ENCODE measurements around the gene TRIM24.
"Not testable (repeated sequence)": the region's sequence is repeated elsewhere in the genome, so short reads cannot be mapped to it uniquely, and the experiment has no call there.

Gene TRIM24

GRCh38 chr7:138521837-138522461, 61.9 kb downstream of the TRIM24 start:
- Histone ChIP-seq H3K27ac (no peak overlapping the region), H3K4me3 (no peak overlapping the region)

DNA sequence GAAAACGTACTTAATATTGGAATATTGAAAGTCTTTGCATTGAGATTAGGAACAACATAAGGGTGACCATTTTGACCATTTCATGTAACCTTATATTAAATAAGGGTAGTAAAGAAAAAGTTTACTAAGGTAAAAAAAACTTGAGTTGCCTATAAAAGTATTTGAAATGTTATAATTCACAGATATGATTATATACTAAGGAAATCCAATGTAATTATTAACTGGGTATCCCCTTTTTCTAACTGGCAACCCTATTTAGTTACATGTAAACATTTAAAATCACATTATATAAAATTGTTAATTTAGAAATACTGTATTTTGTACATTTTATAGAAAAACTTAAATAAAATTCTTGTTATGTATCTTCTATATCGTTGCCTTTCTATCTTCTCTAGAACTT, 64.2 kb downstream of the TRIM24 start:
- no peak overlapping the region for H3K27ac ChIP-seq
- H3K4me3 ChIP-seq = no peak overlapping the region

GRCh38 chr7:138525757-138526156, 65.7 kb downstream of the TRIM24 start:
- H3K4me3 ChIP-seq = no peak overlapping the region
- no peak overlapping the region for H3K27ac ChIP-seq

DNA sequence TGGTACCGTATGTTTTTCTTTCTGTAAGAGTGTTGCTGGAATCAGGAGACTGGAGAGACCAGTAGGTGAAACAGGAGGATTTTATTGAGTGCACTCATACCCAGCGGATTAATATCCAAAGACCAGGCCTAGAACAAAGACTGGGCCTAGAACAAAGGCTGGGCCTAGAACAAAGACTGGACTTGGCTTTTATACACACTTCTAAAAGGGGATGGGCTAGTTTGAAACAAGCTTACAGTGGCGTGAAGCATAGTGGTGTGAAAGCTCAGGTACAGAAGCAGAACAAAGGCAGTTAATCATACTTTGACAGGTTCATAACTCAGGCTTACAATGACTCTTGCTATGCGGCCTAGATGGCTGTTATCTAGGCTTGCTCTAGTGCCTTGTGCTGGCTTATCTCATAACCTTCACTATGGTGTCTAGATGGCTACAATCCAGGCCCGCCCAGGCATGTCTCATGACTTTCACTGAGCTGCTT, 67.7 kb downstream of the TRIM24 start:
- H3K27ac ChIP-seq = no peak overlapping the region
- H3K4me3 ChIP-seq = no peak overlapping the region

DNA sequence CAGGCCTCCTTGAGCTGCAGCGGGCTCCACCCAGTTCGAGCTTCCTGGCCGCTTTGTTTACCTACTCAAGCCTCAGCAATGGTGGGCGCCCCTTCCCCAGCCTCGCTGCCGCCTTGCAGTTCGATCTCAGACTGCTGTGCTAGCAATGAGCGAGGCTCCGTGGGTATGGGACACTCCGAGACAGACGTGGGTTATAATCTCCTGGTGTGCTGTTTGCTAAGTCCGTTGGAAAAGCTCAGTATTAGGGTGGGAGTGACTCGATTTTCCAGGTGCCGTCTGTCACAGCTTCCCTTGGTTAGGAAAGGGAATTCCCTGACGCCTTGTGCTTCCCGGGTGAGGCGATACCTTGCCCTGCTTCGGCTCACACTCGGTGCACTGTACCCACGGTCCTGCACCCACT, 76.8 kb downstream of the TRIM24 start:
- H3K4me3 ChIP-seq, H3K27ac ChIP-seq: not testable (repeated sequence)

- Histone ChIP-seq H3K4me3 (no peak overlapping the region), H3K27ac (no peak overlapping the region)
These were observed 78.5 kb downstream of the TRIM24 start for GRCh38 chr7:138538518-138538917.

GRCh38 chr7:138538997-138539644, 79.1 kb downstream of the TRIM24 start:
- Histone ChIP-seq H3K27ac (no peak overlapping the region), H3K4me3 (no peak overlapping the region)

GRCh38 chr7:138542183-138542582, 82.1 kb downstream of the TRIM24 start:
- H3K27ac ChIP-seq = no peak overlapping the region
- H3K4me3 ChIP-seq = no peak overlapping the region

GRCh38 chr7:138543739-138544138, 83.7 kb downstream of the TRIM24 start:
- H3K4me3 ChIP-seq = no peak overlapping the region
- H3K27ac ChIP-seq = no peak overlapping the region

- no peak overlapping the region for H3K27ac ChIP-seq
- no peak overlapping the region for H3K4me3 ChIP-seq
These were observed 85.1 kb downstream of the TRIM24 start for GRCh38 chr7:138545123-138545522.

DNA sequence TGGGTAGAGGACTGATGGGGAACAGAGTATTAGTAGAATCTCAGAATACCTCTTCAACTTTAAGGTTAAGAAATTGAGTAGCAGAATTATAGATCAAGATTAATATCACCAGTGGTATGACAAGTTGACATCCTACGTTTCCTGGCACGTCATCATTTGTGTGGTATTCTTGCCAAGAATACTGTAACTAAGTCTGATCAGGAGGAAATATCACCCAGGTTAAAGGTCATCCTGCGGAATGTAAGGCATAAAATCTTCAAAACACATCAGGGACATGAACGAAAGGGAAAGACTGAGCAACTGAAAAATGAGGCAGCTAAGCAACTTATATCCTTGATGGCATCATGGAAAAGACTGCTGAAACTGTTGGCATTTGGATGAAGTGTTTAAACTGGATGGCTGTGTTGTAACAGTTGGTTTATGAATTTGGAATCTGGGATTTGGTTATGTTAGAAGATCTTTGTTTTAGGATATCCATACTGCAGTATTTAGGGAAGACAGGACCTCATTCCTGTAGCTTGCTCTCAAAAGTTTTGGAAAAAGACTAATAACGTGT, 86.1 kb downstream of the TRIM24 start:
- no peak overlapping the region for H3K27ac ChIP-seq

GRCh38 chr7:138546829-138547228, 86.8 kb downstream of the TRIM24 start:
- no peak overlapping the region for H3K27ac ChIP-seq
- H3K4me3 ChIP-seq = no peak overlapping the region

More for the DNA sequence above, 86.1 kb downstream of the TRIM24 start:
- no peak overlapping the region for H3K4me3 ChIP-seq

GRCh38 chr7:138549082-138549481, 89.0 kb downstream of the TRIM24 start:
- H3K27ac ChIP-seq = no peak overlapping the region

DNA sequence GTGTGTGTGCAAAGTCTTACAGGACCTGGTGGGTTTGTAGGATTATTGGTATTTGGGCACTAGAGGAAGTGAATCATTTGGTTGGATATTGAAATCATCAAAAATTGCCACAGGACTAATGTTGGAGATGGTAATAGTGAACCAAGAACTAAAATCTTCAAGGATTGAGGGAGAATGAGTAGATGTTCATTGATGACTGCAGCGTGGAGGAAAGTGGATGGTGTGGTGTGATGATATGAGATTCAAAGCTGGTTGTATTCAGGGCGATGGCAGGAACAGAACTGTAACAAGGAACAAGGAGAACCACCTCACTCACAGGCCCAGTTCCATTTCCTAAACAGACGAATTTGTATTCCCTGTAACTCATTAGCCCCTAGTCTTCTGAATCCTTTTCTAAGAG, 90.3 kb downstream of the TRIM24 start:
- Histone ChIP-seq H3K4me3 (no peak overlapping the region), H3K27ac (no peak overlapping the region)

More at GRCh38 chr7:138549082-138549481, 89.0 kb downstream of the TRIM24 start:
- no peak overlapping the region for H3K4me3 ChIP-seq

- H3K4me3 ChIP-seq = no peak overlapping the region
- H3K27ac ChIP-seq = no peak overlapping the region
These were observed 91.0 kb downstream of the TRIM24 start for GRCh38 chr7:138551102-138551501.

GRCh38 chr7:138553805-138554204, 93.7 kb downstream of the TRIM24 start:
- H3K4me3 ChIP-seq = no peak overlapping the region

DNA sequence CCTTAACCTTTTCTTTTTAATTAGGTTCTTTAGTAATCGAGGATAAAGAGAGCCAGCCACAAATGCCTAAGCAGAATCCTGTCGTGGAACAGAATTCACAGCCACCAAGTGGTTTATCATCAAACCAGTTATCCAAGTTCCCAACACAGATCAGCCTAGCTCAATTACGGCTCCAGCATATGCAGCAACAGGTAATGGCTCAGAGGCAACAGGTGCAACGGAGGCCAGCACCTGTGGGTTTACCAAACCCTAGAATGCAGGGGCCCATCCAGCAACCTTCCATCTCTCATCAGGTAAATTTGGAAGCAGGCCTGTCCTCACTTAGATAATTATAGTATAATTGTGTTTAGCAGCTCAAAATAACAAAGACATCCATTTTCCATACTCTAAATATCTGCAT, 94.6 kb downstream of the TRIM24 start:
- H3K27ac ChIP-seq = no peak overlapping the region
- no peak overlapping the region for H3K4me3 ChIP-seq

More at GRCh38 chr7:138553805-138554204, 93.7 kb downstream of the TRIM24 start:
- H3K27ac ChIP-seq = no peak overlapping the region

- Histone ChIP-seq H3K4me3 (no peak overlapping the region), H3K27ac (no peak overlapping the region)
These were observed 95.6 kb downstream of the TRIM24 start for GRCh38 chr7:138555684-138556083.

DNA sequence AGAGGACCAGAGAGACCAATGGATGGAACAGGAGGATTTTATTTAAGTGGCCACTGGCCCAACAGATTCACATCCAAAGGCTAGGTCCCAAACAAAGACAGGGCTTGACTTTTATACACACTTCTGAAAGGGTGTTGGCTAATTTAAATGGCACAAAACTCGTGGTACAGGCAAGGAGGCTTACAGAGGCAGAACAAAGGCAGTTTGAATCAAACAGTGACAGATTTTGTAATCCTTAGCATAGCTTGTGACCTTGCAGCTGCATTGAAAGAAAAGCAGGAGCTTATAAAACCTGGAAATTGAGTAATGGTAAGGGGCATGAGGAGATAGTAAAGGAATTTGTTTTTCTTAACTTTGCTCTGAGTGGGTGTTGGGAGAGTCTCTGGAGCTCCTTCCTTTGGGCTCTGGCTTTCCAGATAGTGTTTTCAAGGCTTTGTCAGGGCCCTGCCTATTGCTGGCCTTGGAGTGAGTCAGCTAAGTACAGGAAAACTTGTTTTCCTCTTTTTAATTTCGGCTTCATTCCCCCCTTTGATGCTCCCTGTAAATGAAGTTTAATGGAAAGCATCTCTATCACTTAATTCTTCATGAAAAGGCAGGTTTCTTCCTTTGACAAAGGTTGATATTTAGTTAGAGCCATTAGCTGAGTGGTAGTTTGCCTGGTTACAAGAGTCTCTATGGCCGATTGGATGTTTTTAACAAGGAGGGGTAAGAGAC, 96.9 kb downstream of the TRIM24 start:
- H3K4me3 ChIP-seq = no peak overlapping the region
- no peak overlapping the region for H3K27ac ChIP-seq

- Histone ChIP-seq H3K4me3 (no peak overlapping the region), H3K27ac (no peak overlapping the region)
These were observed 99.4 kb downstream of the TRIM24 start for GRCh38 chr7:138559448-138559847.

DNA sequence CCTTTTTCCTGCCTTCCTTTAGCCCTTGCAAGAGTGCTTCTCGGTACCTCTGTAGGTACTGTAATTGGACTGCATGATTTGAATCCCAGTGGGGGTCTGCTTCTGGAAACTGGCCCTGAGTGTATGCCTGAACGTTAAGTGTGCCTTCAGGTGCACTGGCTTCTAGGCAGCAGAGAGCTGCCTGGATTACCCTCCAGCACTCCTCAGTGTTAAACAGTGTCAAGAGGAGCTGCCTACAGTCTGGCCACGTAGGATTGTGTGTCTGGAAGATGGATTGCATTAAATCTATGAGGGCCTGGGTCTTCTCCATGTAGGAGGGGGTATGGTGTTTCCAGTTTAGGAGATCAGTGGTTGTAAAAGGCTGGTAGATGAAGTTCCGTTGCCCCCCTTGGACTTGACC, 103.7 kb downstream of the TRIM24 start:
- Histone ChIP-seq H3K4me3 (no peak overlapping the region), H3K27ac (no peak overlapping the region)
